Natural killer cell (primary cell): ENCODE data around the gene SMARCD2. TPM values are rescaled to one million over a fixed set of nuclear protein-coding genes. Genes with fewer than 3 reads are reported as not detected.

Experiments
- ATAC-seq, 3 donors: fragments of 150-1000 bp in 2 of 3; fragments of 200-7000 bp in 1 of 3; cut with Tn5 transposase; 1 replicate in 1 of 3; 2 replicates in 2 of 3; pipeline ENCODE4 v1.10.0; 2021; ENCODE audit warnings: mild to moderate bottlenecking in 2 of 3, moderate library complexity in 2 of 3
- DNase-seq, 2 donors: peaks; one replicate each; pipeline versions ENCODE4 v3.0.0 to v3.0.0-alpha.2; 2013 to 2021; ENCODE audit warnings: mixed read lengths in 1 of 2
- H3K27ac ChIP-seq: one replicate; pipeline ENCODE4 v1.5.1; 2013; ENCODE audit warnings: mild to moderate bottlenecking, low read length
- H3K27me3 ChIP-seq: one replicate; pipeline ENCODE4 v1.6.1; 2013; ENCODE audit warnings: low read length; ENCODE audit not compliant: control insufficient read depth, insufficient read depth
- H3K36me3 ChIP-seq: one replicate; pipeline ENCODE4 v1.6.1; 2013; ENCODE audit warnings: low read length; ENCODE audit not compliant: control insufficient read depth, insufficient read depth
- H3K4me1 ChIP-seq: one replicate; pipeline ENCODE4 v1.6.1; 2013; ENCODE audit warnings: low read length; ENCODE audit not compliant: control insufficient read depth, insufficient read depth
- H3K4me3 ChIP-seq: one replicate; pipeline ENCODE4 v1.5.1; 2013; ENCODE audit warnings: low read length
- H3K9me3 ChIP-seq: one replicate; pipeline ENCODE4 v1.6.1; 2013; ENCODE audit warnings: low read length; ENCODE audit not compliant: control insufficient read depth, insufficient read depth
- H3K27ac Mint-ChIP-seq, 2 donors: one replicate each; pipeline ENCODE4 v1.8.0; 2022; ENCODE audit warnings: mild to moderate bottlenecking in 2 of 2, mixed read lengths in 2 of 2, moderate library complexity in 1 of 2
- H3K27me3 Mint-ChIP-seq, 2 donors: one replicate each; pipeline ENCODE4 v1.8.0; 2022; ENCODE audit warnings: low read depth in 2 of 2, mixed read lengths in 2 of 2
- H3K36me3 Mint-ChIP-seq: one replicate; pipeline ENCODE4 v1.8.0; 2022; ENCODE audit warnings: mixed read lengths
- H3K4me1 Mint-ChIP-seq, 2 donors: one replicate each; pipeline ENCODE4 v1.8.0; 2022; ENCODE audit warnings: mixed read lengths in 2 of 2
- H3K4me3 Mint-ChIP-seq: one replicate; pipeline ENCODE4 v1.8.0; 2022; ENCODE audit warnings: mild to moderate bottlenecking, moderate library complexity, mixed read lengths
- H3K9me3 Mint-ChIP-seq, 2 donors: one replicate each; pipeline ENCODE4 v1.8.0; 2022; ENCODE audit warnings: mixed read lengths in 2 of 2
- CTCF ChIP-seq: fragments of 200-600 bp; IDR thresholded peaks from one replicate; pipeline ENCODE4 v1.8.0; 2022; ENCODE audit warnings: antibody characterized with exemption
- WGBS: methylation state at CpG from one replicate; pipeline ENCODE4 v1.1.7; 2013; ENCODE audit warnings: missing lambda C conversion rate; ENCODE audit not compliant: insufficient coverage; 5-methylcytosine and 5-hydroxymethylcytosine counted together
- intact Hi-C: fragments of 100-400 bp; cut with micrococcal nuclease; formaldehyde crosslinking; loops from one replicate; pipeline ENCODE4 v1.14.2; 2022
- total RNA-seq, 4 donors: library from RNA; stranded (reverse); fragments of 120-200 nt in 1 of 4; gene quantifications; one replicate each; pipeline versions ENCODE4 v1.2.3 to v1.2.4, GENCODE V29; 2013 to 2022

SMARCD2 gene
- total RNA-seq, 3 donors from 2014 or later (not counting 1 experiment from before 2014, with no cell fraction given) = 131 to 162 (median 139) TPM

- H3K4me3 Mint-ChIP-seq = no peak overlapping the region
- DNase-seq = peak in 1 of 2 donors; percentile 37
These were observed 22.6 kb downstream of the SMARCD2 start for GRCh38 chr17:63819585-63820537.

GRCh38 chr17:63819131-63819530, 23.4 kb downstream of the SMARCD2 start:
- no peak overlapping the region for H3K4me3 Mint-ChIP-seq
- intact Hi-C loops = no loop called here
- no peaks in the 10 kb centered on the region for H3K27me3 Mint-ChIP-seq
- TF ChIP-seq CTCF = no peak
- Histone ChIP-seq H3K9me3 (no peaks in the 10 kb centered on the region), H3K27ac (no peak overlapping the region), H3K4me1 (peaks cover 5% of the 10 kb centered on the region), H3K27me3 (no peaks in the 10 kb centered on the region), H3K36me3 (peaks cover 92% of the 10 kb centered on the region), H3K4me3 (no peak overlapping the region)
- 90% methylated on average over 6 of the region's 6 CpGs for WGBS
- peak overlapping the region in 1 of 2 donors; percentile 45 for H3K27ac Mint-ChIP-seq
- peaks cover 8 to 20% of the 10 kb centered on the region in 2 donors for H3K4me1 Mint-ChIP-seq
- H3K9me3 Mint-ChIP-seq = no peaks in the 10 kb centered on the region
- peaks cover 31% of the 10 kb centered on the region for H3K36me3 Mint-ChIP-seq
- ATAC-seq = no peak
- no peak for DNase-seq

More at GRCh38 chr17:63819585-63820537, 22.6 kb downstream of the SMARCD2 start:
- peaks cover 31% of the 10 kb centered on the region for H3K36me3 Mint-ChIP-seq
- H3K27ac Mint-ChIP-seq = peak overlapping the region in 1 of 2 donors; percentile 70
- H3K36me3 ChIP-seq = peaks cover 92% of the 10 kb centered on the region
- WGBS = 83% methylated on average over 21 of the region's 21 CpGs
- no peaks in the 10 kb centered on the region for H3K9me3 ChIP-seq
- no peak overlapping the region for H3K27ac ChIP-seq
- H3K4me3 ChIP-seq = no peak overlapping the region
- no peaks in the 10 kb centered on the region for H3K27me3 Mint-ChIP-seq
- H3K27me3 ChIP-seq = no peaks in the 10 kb centered on the region
- TF ChIP-seq CTCF = no peak
- H3K4me1 ChIP-seq = peaks cover 5% of the 10 kb centered on the region
- H3K4me1 Mint-ChIP-seq = peaks cover 8 to 24% of the 10 kb centered on the region in 2 donors
- no peaks in the 10 kb centered on the region for H3K9me3 Mint-ChIP-seq
- intact Hi-C loops = no loop called here
- ATAC-seq = no peak

GRCh38 chr17:63817736-63818385, 24.6 kb downstream of the SMARCD2 start:
- peaks cover 93% of the 10 kb centered on the region for H3K36me3 ChIP-seq
- TF ChIP-seq CTCF = no peak
- DNase-seq (no peak), ATAC-seq (no peak)
- Mint-ChIP-seq H3K4me1 (peaks cover 8 to 13% of the 10 kb centered on the region in 2 donors), H3K27me3 (no peaks in the 10 kb centered on the region), H3K9me3 (no peaks in the 10 kb centered on the region), H3K4me3 (no peak overlapping the region), H3K27ac (peak overlapping the region in 1 of 2 donors; percentile 67), H3K36me3 (peaks cover 31% of the 10 kb centered on the region)
- no peaks in the 10 kb centered on the region for H3K27me3 ChIP-seq
- no peak overlapping the region for H3K27ac ChIP-seq
- no peak overlapping the region for H3K4me3 ChIP-seq
- 98% methylated on average over 27 of the region's 27 CpGs for WGBS
- intact Hi-C loops = no loop called here
- no peaks in the 10 kb centered on the region for H3K9me3 ChIP-seq
- peaks cover 5% of the 10 kb centered on the region for H3K4me1 ChIP-seq
